ENCODE data around the gene ANTKMT. TPM values are rescaled to one million over a fixed set of nuclear protein-coding genes. Genes with fewer than 3 reads are reported as not detected.

Gene ANTKMT
- total and polyA plus RNA-seq, 2 of the 8 experiments (the other 6 are each of a cell fraction or from before 2014, with no cell fraction given), result 26.5 to 26.6 TPM

DNA sequence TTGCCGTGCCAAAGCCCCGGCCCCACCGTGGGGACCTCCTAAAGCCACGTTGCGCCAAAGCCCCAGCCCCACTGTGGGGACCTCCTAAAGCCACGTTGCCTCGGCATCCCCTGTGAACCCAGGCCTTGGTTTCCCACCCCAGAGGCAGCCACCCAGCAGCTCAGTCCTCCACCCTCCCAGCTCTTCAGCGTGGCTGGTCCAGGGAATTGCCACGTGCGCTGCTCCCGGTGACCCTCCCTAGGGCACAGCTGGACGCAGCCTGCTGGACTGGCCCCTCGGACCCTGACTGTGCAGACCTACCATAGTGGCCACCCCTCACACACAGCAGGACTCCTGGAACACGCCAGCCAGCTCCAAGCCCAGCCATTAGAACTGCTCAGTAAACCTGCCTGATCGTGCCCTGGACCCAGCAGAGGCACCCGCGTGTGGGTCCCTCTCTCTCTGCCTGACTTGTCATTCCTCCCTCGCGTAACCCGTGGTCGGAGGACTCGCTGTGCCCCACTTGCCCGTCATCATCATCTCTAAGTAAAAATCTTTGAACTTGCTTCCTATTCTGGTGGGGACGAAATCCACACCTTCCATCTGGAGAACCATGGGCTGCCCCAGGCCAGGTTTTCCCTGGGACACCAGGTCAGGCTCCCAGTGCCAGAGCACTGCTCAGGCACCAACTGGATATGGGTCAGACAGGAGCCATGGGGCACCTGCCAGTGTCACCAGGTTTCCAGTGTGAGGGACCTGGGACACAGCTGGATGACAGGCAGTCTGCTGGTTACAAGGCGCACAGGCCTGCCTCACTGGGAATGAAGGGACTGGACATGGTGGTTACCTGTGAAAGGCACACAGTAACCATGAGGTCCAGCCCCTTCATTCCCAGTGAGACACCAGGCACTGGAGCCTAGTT, 14.3 kb downstream of the ANTKMT start (continued):
- TF ChIP-seq, protein P1, sequence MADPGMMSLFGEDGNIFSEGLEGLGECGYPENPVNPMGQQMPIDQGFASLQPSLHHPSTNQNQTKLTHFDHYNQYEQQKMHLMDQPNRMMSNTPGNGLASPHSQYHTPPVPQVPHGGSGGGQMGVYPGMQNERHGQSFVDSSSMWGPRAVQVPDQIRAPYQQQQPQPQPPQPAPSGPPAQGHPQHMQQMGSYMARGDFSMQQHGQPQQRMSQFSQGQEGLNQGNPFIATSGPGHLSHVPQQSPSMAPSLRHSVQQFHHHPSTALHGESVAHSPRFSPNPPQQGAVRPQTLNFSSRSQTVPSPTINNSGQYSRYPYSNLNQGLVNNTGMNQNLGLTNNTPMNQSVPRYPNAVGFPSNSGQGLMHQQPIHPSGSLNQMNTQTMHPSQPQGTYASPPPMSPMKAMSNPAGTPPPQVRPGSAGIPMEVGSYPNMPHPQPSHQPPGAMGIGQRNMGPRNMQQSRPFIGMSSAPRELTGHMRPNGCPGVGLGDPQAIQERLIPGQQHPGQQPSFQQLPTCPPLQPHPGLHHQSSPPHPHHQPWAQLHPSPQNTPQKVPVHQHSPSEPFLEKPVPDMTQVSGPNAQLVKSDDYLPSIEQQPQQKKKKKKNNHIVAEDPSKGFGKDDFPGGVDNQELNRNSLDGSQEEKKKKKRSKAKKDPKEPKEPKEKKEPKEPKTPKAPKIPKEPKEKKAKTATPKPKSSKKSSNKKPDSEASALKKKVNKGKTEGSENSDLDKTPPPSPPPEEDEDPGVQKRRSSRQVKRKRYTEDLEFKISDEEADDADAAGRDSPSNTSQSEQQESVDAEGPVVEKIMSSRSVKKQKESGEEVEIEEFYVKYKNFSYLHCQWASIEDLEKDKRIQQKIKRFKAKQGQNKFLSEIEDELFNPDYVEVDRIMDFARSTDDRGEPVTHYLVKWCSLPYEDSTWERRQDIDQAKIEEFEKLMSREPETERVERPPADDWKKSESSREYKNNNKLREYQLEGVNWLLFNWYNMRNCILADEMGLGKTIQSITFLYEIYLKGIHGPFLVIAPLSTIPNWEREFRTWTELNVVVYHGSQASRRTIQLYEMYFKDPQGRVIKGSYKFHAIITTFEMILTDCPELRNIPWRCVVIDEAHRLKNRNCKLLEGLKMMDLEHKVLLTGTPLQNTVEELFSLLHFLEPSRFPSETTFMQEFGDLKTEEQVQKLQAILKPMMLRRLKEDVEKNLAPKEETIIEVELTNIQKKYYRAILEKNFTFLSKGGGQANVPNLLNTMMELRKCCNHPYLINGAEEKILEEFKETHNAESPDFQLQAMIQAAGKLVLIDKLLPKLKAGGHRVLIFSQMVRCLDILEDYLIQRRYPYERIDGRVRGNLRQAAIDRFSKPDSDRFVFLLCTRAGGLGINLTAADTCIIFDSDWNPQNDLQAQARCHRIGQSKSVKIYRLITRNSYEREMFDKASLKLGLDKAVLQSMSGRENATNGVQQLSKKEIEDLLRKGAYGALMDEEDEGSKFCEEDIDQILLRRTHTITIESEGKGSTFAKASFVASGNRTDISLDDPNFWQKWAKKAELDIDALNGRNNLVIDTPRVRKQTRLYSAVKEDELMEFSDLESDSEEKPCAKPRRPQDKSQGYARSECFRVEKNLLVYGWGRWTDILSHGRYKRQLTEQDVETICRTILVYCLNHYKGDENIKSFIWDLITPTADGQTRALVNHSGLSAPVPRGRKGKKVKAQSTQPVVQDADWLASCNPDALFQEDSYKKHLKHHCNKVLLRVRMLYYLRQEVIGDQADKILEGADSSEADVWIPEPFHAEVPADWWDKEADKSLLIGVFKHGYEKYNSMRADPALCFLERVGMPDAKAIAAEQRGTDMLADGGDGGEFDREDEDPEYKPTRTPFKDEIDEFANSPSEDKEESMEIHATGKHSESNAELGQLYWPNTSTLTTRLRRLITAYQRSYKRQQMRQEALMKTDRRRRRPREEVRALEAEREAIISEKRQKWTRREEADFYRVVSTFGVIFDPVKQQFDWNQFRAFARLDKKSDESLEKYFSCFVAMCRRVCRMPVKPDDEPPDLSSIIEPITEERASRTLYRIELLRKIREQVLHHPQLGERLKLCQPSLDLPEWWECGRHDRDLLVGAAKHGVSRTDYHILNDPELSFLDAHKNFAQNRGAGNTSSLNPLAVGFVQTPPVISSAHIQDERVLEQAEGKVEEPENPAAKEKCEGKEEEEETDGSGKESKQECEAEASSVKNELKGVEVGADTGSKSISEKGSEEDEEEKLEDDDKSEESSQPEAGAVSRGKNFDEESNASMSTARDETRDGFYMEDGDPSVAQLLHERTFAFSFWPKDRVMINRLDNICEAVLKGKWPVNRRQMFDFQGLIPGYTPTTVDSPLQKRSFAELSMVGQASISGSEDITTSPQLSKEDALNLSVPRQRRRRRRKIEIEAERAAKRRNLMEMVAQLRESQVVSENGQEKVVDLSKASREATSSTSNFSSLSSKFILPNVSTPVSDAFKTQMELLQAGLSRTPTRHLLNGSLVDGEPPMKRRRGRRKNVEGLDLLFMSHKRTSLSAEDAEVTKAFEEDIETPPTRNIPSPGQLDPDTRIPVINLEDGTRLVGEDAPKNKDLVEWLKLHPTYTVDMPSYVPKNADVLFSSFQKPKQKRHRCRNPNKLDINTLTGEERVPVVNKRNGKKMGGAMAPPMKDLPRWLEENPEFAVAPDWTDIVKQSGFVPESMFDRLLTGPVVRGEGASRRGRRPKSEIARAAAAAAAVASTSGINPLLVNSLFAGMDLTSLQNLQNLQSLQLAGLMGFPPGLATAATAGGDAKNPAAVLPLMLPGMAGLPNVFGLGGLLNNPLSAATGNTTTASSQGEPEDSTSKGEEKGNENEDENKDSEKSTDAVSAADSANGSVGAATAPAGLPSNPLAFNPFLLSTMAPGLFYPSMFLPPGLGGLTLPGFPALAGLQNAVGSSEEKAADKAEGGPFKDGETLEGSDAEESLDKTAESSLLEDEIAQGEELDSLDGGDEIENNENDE (IDR thresholded peaks at IDR 0.05; ENCODE audit: insufficient replicate concordance, low read length), result no peak
- TF ChIP-seq CHD1 (IDR thresholded peaks at IDR 0.05; ENCODE audit: low read depth, low read length), result no peak
- no peak for TF ChIP-seq RFX5 (IDR thresholded peaks at IDR 0.05; ENCODE audit: borderline replicate concordance, low read depth, low read length)
- TF ChIP-seq GABPA (IDR thresholded peaks at IDR 0.05; ENCODE audit: borderline replicate concordance, insufficient read depth, low read length), result no peak
- TF ChIP-seq, protein P2, sequence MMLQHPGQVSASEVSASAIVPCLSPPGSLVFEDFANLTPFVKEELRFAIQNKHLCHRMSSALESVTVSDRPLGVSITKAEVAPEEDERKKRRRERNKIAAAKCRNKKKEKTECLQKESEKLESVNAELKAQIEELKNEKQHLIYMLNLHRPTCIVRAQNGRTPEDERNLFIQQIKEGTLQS (IDR thresholded peaks at IDR 0.05; ENCODE audit: insufficient read depth, low read depth, low read length), result no peak
